Smooth muscle cell (in vitro differentiated cells): ENCODE data around the gene SLC1A3. TPM values are rescaled to one million over a fixed set of nuclear protein-coding genes. Genes with fewer than 3 reads are reported as not detected.

Source experiments
- DNase-seq: peaks from one replicate; lab custom pipeline; 2025; ENCODE audit not compliant: unreplicated experiment; lab: John Stamatoyannopoulos, UW
- H2AFZ ChIP-seq: fragments of 200-600 bp; sonication (generic); 2 replicates; pipeline ENCODE4 v1.6.0; 2016; ENCODE audit warnings: antibody characterized with exemption, low read depth, mild to moderate bottlenecking
- H3F3A ChIP-seq: fragments of 200-600 bp; sonication (generic); 2 replicates; pipeline ENCODE4 v1.6.0; 2017; ENCODE audit warnings: antibody characterized with exemption, low read depth
- H3K27ac ChIP-seq: fragments of 200-600 bp; sonication (generic); 2 replicates; pipeline ENCODE4 v1.5.1; 2016; ENCODE audit warnings: low read depth, mild to moderate bottlenecking
- H3K27me3 ChIP-seq: fragments of 200-600 bp; sonication (generic); 2 replicates; pipeline ENCODE4 v1.6.1; 2016; ENCODE audit warnings: low read depth, mild to moderate bottlenecking
- H3K36me3 ChIP-seq: fragments of 200-600 bp; sonication (generic); 2 replicates; pipeline ENCODE4 v1.5.1; 2016; ENCODE audit warnings: low read depth
- H3K4me1 ChIP-seq: fragments of 200-600 bp; sonication (generic); 2 replicates; pipeline ENCODE4 v1.5.1; 2016; ENCODE audit warnings: low read depth
- H3K4me2 ChIP-seq: fragments of 200-600 bp; sonication (generic); 2 replicates; pipeline ENCODE4 v1.6.0; 2016; ENCODE audit warnings: mild to moderate bottlenecking
- H3K4me3 ChIP-seq: fragments of 200-600 bp; sonication (generic); 2 replicates; pipeline ENCODE4 v1.5.1; 2016; ENCODE audit warnings: mild to moderate bottlenecking
- H3K79me2 ChIP-seq: fragments of 200-600 bp; sonication (generic); 2 replicates; pipeline ENCODE4 v1.6.0; 2016; ENCODE audit warnings: low read depth, mild to moderate bottlenecking
- H3K9ac ChIP-seq: fragments of 200-600 bp; sonication (generic); 2 replicates; pipeline ENCODE4 v1.6.0; 2016; ENCODE audit warnings: low read depth
- H3K9me3 ChIP-seq: fragments of 200-600 bp; sonication (generic); replicated peaks from 2 replicates; pipeline ENCODE4 v1.5.1; 2016; ENCODE audit warnings: low read depth
- H4K20me1 ChIP-seq: fragments of 200-600 bp; sonication (generic); 2 replicates; pipeline ENCODE4 v1.6.0; 2016; ENCODE audit warnings: low read depth
- whole genome bisulfite sequencing: methylation state at CpG from one replicate; pipeline ENCODE4 v1.1.7; 2016; ENCODE audit warnings: low lambda C conversion rate; 5-methylcytosine and 5-hydroxymethylcytosine counted together
- polyA plus RNA-seq: library from polyadenylated mRNA; unstranded; fragments of >200 nt; fragmentation: Nextera tagmentation; extraction: Ambion mirVana; gene quantifications from 2 replicates; pipeline ENCODE4 v1.2.1, GENCODE V29; 2016
- total RNA-seq: library from RNA; depleted of rRNA; stranded (reverse); fragments of >200 nt; gene quantifications from 2 replicates; pipeline ENCODE4 v1.2.3, GENCODE V29; 2014
- TF ChIP-seq, protein P1 (sequence below): fragments of 200-600 bp; sonication (generic); IDR thresholded peaks from 2 replicates; pipeline ENCODE4 v1.5.1; 2017; ENCODE audit warnings: borderline replicate concordance, mild to moderate bottlenecking, antibody characterized with exemption; ENCODE audit not compliant: insufficient read depth, poor library complexity, severe bottlenecking

The SLC1A3 gene
- total and polyA plus RNA-seq, 2 experiments from 2014 or later, result 2.1 to 6.8 TPM

GRCh38 chr5:36637516-36637915, 31.1 kb downstream of the SLC1A3 start:
- Histone ChIP-seq H3K4me1 (no peaks in the 10 kb centered on the region), H3K79me2 (no peaks in the 10 kb centered on the region), H3K4me2 (peak overlapping the region; percentile 52), H3K36me3 (no peaks in the 10 kb centered on the region), H3F3A (no peaks in the 10 kb centered on the region), H3K27ac (no peak overlapping the region), H3K27me3 (no peaks in the 10 kb centered on the region), H4K20me1 (no peaks in the 10 kb centered on the region), H3K9ac (no peak overlapping the region), H3K4me3 (no peak overlapping the region), H2AFZ (no peak overlapping the region), H3K9me3 (no peaks in the 10 kb centered on the region)
- no peak for DNase-seq
- TF ChIP-seq, protein P1, sequence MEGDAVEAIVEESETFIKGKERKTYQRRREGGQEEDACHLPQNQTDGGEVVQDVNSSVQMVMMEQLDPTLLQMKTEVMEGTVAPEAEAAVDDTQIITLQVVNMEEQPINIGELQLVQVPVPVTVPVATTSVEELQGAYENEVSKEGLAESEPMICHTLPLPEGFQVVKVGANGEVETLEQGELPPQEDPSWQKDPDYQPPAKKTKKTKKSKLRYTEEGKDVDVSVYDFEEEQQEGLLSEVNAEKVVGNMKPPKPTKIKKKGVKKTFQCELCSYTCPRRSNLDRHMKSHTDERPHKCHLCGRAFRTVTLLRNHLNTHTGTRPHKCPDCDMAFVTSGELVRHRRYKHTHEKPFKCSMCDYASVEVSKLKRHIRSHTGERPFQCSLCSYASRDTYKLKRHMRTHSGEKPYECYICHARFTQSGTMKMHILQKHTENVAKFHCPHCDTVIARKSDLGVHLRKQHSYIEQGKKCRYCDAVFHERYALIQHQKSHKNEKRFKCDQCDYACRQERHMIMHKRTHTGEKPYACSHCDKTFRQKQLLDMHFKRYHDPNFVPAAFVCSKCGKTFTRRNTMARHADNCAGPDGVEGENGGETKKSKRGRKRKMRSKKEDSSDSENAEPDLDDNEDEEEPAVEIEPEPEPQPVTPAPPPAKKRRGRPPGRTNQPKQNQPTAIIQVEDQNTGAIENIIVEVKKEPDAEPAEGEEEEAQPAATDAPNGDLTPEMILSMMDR, result no peak
- 93% methylated on average over 1 of the region's 1 CpG for WGBS

DNA sequence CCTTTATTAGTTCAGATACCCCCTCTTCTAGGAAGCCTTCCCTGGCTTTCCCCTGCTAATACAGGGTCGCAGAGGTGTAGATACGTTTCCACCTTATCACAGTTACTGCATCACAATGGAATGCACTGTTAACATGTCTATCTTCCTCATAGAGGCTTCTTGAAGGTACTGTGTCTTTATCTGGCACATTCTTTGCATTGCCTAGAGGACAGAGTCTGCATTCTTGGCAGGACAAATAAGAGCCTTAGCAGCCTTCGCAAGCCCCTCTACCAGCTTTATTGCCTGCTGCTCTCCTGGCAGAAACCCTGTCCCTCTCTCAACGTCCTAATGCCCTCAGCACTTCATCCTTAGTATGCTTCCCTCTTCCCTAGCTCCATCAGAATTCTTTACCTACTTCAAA, 31.6 kb downstream of the SLC1A3 start:
- TF ChIP-seq, protein P1, result no peak
- no peaks in the 10 kb centered on the region for H3K79me2 ChIP-seq
- no peaks in the 10 kb centered on the region for H3K27me3 ChIP-seq

GRCh38 chr5:36640949-36641348, 34.5 kb downstream of the SLC1A3 start:
- 85% methylated on average over 1 of the region's 1 CpG for WGBS
- H3K9me3 ChIP-seq, result no peaks in the 10 kb centered on the region
- TF ChIP-seq, protein P1, result no peak

More for the DNA sequence above, 31.6 kb downstream of the SLC1A3 start:
- DNase-seq, result no peak
- H3F3A ChIP-seq, result no peaks in the 10 kb centered on the region
- H4K20me1 ChIP-seq, result no peaks in the 10 kb centered on the region
- H2AFZ ChIP-seq, result no peak overlapping the region
- no peaks in the 10 kb centered on the region for H3K4me1 ChIP-seq
- no peak overlapping the region for H3K9ac ChIP-seq
- H3K4me3 ChIP-seq, result no peak overlapping the region
- no peak overlapping the region for H3K27ac ChIP-seq
- peak overlapping the region; percentile 14 for H3K4me2 ChIP-seq
- H3K36me3 ChIP-seq, result no peaks in the 10 kb centered on the region
- 25% methylated on average over 4 of the region's 4 CpGs for whole genome bisulfite sequencing
- no peaks in the 10 kb centered on the region for H3K9me3 ChIP-seq

DNA sequence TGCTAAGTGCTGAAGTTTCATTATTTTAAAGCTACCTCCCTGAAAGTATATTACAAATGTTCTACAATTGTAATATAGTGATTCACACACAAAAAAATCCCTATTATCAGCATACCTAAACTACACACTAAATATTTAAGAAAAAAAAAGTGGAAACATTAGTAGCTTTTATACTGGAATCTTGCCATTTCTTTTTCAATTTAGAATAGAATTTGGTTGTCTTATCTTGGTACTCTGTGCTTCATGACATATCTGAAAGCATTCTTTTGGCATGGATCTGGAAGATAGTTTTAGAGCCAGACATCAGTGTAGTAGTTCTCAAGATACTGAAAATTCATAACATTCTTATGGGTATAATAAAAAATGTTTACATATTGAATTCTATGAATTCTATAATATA, 35.0 kb downstream of the SLC1A3 start:
- TF ChIP-seq, protein P1, result no peak
- H2AFZ ChIP-seq, result no peak overlapping the region
- no peaks in the 10 kb centered on the region for H3K79me2 ChIP-seq
- H3F3A ChIP-seq, result peaks cover 3% of the 10 kb centered on the region
- no peak for DNase-seq
- H3K27me3 ChIP-seq, result no peaks in the 10 kb centered on the region
- H3K4me1 ChIP-seq, result no peaks in the 10 kb centered on the region
- H3K4me2 ChIP-seq, result no peak overlapping the region
- H3K9ac ChIP-seq, result no peak overlapping the region
- H3K27ac ChIP-seq, result no peak overlapping the region
- no peak overlapping the region for H3K4me3 ChIP-seq
- no peaks in the 10 kb centered on the region for H3K36me3 ChIP-seq
- no peaks in the 10 kb centered on the region for H3K9me3 ChIP-seq
- no peaks in the 10 kb centered on the region for H4K20me1 ChIP-seq

More at GRCh38 chr5:36640949-36641348, 34.5 kb downstream of the SLC1A3 start:
- H3K4me1 ChIP-seq, result no peaks in the 10 kb centered on the region
- no peak overlapping the region for H3K27ac ChIP-seq
- no peak overlapping the region for H2AFZ ChIP-seq
- peaks cover 3% of the 10 kb centered on the region for H3F3A ChIP-seq
- no peak overlapping the region for H3K4me3 ChIP-seq
- no peak for DNase-seq
- H3K9ac ChIP-seq, result no peak overlapping the region
- no peaks in the 10 kb centered on the region for H4K20me1 ChIP-seq
- H3K27me3 ChIP-seq, result no peaks in the 10 kb centered on the region
- H3K79me2 ChIP-seq, result no peaks in the 10 kb centered on the region
- no peaks in the 10 kb centered on the region for H3K36me3 ChIP-seq
- H3K4me2 ChIP-seq, result no peak overlapping the region
